Ovary (tissue), 3 donors: ENCODE measurements around the gene RALGAPB.

Experiments used
- EP300 ChIP-seq: sonication (generic); formaldehyde crosslinking; IDR thresholded peaks from one replicate; pipeline ENCODE4 v1.6.1; 2017; ENCODE audit warnings: antibody characterized with exemption
- POLR2A ChIP-seq: fragments of 450-650 bp; IDR thresholded peaks from one replicate; pipeline ENCODE4 v1.6.1; 2017; ENCODE audit warnings: antibody characterized with exemption, mild to moderate bottlenecking, moderate library complexity
- TF ChIP-seq, protein P1 (sequence below), 3 donors: fragments of 450-650 bp in 2 of 3; fragments of 200-600 bp in 1 of 3; IDR thresholded peaks; one replicate each; pipeline versions ENCODE4 v1.5.1 to v1.8.0; 2016 to 2022; ENCODE audit warnings: antibody characterized with exemption in 3 of 3, mild to moderate bottlenecking in 1 of 3
- donor health status: DM: no; HTN: no; CAD: no.

GRCh38 chr20:38536310-38536709 is 63.7 kb downstream of the RALGAPB start:
- TF ChIP-seq, protein P1, sequence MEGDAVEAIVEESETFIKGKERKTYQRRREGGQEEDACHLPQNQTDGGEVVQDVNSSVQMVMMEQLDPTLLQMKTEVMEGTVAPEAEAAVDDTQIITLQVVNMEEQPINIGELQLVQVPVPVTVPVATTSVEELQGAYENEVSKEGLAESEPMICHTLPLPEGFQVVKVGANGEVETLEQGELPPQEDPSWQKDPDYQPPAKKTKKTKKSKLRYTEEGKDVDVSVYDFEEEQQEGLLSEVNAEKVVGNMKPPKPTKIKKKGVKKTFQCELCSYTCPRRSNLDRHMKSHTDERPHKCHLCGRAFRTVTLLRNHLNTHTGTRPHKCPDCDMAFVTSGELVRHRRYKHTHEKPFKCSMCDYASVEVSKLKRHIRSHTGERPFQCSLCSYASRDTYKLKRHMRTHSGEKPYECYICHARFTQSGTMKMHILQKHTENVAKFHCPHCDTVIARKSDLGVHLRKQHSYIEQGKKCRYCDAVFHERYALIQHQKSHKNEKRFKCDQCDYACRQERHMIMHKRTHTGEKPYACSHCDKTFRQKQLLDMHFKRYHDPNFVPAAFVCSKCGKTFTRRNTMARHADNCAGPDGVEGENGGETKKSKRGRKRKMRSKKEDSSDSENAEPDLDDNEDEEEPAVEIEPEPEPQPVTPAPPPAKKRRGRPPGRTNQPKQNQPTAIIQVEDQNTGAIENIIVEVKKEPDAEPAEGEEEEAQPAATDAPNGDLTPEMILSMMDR (IDR thresholded peaks at IDR 0.05) = no peak
- TF ChIP-seq POLR2A (no peak), EP300 (no peak)
